B cell (primary cell): ENCODE data around the gene DNM1L.

Experiments used
- CTCF ChIP-seq: fragments of 200-600 bp; IDR thresholded peaks from one replicate; pipeline ENCODE4 v1.8.0; 2022; ENCODE audit warnings: antibody characterized with exemption, mild to moderate bottlenecking
- EZH2 ChIP-seq: IDR thresholded peaks from 2 replicates; pipeline ENCODE4 v1.6.1; 2012; ENCODE audit warnings: borderline replicate concordance, low read depth, mild to moderate bottlenecking, moderate library complexity, low read length; ENCODE audit not compliant: insufficient read depth, poor library complexity, severe bottlenecking

GRCh38 chr12:32743264-32743663 lies 64.2 kb downstream of the DNM1L start:
- TF ChIP-seq CTCF: no peak
- no peak for TF ChIP-seq EZH2
